Endothelial cell of hepatic sinusoid (primary cell): Measurements from ENCODE around the gene FNBP1.

Source experiments
- in situ Hi-C: cut with HindIII; loops from 2 replicates; pipeline ENCODE4 v1.10.0; 2017; ENCODE audit warnings: low sequenced_read_pairs

FNBP1 gene

DNA sequence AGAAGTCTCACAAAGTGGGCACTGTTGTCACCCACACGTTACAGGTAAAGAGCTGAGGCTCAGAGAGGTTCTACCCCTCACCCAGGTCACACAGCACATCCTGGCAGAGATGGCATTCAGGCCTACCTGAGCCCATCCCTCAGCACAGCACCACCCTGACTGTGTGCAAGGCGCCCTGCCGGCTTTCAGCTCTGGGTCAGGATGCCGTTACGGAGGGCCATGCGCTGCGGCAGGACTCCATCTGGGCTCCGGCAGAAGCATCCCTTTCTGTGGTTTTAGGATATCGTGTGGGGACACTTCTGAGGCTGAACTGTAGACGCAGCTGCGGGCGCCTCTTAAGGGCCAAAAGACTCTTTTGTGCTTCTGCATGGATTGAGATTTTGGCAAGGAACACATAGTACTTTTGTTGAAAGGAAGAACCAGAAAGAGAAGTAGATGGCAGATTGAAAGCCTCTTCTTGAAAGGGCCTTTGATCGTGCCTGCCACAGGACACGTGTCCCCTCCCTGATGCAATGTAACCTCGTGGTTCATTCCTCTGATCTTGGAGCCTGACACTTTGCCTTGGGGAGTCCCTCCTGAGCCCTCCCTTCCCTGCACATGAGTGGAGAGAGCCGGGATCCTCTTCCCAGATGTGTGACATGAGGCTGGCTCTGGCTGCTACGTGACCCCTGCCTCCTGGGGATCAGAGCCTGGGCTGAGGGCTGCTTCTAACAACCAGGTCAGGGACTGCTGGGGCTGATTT, 176.4 kb downstream of the FNBP1 start:
- in situ Hi-C loops, result no loop called here

DNA sequence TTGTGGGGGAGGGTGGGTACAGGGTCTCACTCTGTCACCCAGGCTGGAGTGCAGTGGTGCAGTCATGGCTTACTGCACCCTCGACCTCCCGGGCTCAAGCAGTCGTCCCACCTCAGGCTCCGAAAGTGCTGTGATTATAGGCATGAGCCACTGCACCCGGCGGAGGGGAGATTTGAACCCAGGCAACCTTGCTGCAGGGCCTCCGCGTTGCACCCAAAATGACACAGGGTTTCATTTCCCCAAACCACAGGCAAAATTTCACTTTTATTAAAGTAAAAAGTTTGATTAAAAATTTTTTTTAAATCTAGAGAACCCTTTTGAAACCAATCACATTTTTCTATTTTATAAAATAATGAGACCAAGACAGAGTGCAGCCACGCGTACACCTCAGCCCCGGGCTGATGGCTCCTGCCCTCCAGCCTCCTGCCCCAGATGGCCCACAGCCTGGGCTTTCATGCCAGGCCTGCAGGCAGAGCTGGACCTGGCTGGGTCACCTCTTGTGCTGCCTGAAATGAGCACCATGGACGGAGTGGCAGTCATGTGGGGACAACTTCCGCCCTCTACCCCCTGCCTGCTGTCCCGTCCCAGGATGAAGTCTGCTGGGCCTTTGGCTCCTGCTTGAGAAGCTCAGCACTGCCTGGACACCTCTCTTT, 177.2 kb downstream of the FNBP1 start:
- in situ Hi-C loops, result no loop called here

DNA sequence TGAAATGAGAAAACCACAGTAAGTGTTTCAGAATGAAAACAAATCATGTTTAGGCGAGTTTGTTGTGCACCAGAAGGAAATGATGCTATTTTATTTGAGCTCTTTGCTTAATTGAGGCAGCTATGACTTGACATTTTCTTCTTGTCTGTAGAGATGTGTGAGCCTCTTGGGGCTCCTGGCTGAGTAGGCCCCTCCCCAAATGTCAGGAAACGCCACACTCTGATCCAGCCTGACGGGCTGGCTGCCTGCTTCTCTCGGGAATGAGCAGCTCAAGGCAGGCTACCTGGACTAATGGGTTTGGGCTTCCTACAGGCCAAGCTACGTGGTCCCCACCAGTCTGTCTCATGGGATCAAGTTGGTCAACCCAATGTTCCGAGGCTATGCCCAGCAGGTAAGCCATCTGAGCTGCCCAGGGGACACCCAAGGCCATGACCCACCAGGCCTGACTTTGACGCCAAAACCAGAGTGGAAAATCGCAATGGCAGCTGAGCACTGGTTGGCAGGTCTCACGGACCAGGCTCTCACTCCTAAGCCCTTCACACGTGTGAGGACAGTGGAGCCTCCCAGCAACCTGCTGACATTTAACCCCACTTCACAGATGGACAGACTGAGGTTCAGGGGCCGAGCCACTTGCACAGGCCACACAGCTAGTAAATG, 177.9 kb downstream of the FNBP1 start:
- in situ Hi-C loops, result no loop called here

DNA sequence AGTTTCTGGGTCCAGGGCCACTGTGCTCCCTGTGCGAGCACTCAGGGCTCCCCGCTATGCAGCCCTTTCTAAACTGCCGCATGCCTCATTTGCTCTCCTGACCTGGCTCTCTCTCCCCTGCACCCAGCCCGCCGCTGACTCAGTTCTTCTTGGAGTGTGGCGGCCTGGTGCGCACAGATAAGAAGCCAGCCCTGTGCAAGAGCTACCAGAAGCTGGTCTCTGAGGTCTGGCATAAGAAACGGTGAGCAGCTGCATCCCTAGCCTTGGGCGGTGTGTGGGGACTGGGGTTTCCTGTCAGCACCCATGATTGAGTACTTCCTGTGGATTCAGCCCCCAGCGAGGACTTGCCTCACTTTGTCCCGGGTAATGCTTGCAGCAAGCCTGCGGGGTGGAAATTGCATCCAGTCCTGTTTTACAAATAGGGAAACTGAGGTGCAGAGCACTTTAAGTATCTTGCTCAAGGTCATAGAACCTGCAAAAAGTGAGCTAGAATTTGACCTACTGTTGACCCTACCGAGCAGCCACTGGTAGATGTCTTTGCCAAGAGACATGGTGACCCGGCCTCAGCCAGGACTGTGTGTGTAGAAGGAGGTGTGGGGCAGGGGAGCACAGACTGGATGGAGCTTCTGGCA, 179.8 kb downstream of the FNBP1 start:
- in situ Hi-C loops, result no loop called here

GRCh38 chr9:129861447-129861827, 181.6 kb downstream of the FNBP1 start:
- in situ Hi-C loops, result no loop called here

- in situ Hi-C loops, result no loop called here
Observed at GRCh38 chr9:129860653-129861446, 182.1 kb downstream of the FNBP1 start.

- in situ Hi-C loops, result no loop called here
Observed at GRCh38 chr9:129858167-129858962, 184.6 kb downstream of the FNBP1 start.

DNA sequence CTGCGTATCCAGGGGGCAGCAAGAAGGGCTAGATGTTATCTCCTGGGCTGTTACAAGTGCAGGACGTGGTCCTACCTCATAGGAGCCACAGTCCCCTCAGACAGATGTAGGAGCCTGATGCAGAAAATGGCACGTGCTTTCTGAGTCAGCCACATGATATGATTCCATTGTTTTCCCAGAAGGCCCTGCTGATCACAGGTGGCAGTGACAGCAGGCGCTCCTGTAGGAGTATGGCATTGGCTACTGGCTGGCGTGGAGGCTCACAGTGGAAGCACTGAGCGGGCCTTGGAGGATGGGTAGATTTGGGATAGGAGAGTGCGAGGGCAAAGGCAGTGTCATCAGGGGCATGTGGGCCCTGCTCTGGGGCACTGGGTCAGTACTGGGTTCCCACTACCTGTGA, 185.8 kb downstream of the FNBP1 start:
- in situ Hi-C loops, result no loop called here

DNA sequence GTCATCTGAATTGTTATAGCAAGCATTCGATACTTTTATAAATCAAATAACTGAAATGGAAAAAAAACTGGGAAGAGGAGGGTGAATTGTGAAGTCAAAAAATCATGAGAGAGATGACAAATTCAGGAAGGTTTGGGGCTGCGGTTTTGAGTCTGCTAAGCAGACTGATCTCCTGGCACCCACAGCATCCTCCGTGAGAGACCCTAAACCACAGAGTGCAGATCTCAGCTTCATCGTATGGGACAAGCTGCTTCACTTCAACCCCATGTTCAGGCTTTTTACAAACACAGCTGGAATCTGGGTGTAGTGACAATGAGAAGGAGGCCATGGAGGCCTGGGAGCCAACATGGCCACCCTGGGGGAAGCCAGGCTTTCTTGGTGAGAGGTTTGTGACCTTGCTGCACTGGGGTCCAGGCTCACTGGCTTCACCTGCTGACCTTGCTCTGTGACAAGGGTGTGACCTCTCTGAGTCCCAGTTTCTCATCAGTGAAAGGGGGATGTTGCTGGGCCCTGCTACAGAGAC, 188.3 kb downstream of the FNBP1 start:
- in situ Hi-C loops, result no loop called here

GRCh38 chr9:129853614-129854013, 189.4 kb downstream of the FNBP1 start:
- in situ Hi-C loops, result no loop called here

GRCh38 chr9:129852579-129852978, 190.4 kb downstream of the FNBP1 start:
- in situ Hi-C loops, result no loop called here

DNA sequence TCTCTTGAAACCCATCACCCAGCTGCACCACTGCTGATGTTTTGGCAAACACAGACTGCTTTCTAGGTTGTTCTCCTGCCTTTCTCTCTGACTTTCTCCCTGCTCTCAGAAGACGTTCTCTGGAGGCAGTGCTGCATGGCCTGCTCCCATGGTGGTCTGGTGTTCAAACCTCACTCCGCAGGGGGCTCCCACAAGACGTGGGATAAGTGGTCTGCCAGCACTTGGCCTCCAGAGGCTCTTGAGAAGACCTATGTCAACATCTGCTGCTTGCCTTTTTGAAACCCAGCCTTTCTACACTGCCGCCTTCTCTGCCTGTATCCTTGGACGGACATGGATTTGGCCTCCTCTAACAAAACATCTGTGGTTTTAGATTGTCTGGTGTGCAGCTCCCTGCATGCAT, 191.2 kb downstream of the FNBP1 start:
- in situ Hi-C loops, result no loop called here

DNA sequence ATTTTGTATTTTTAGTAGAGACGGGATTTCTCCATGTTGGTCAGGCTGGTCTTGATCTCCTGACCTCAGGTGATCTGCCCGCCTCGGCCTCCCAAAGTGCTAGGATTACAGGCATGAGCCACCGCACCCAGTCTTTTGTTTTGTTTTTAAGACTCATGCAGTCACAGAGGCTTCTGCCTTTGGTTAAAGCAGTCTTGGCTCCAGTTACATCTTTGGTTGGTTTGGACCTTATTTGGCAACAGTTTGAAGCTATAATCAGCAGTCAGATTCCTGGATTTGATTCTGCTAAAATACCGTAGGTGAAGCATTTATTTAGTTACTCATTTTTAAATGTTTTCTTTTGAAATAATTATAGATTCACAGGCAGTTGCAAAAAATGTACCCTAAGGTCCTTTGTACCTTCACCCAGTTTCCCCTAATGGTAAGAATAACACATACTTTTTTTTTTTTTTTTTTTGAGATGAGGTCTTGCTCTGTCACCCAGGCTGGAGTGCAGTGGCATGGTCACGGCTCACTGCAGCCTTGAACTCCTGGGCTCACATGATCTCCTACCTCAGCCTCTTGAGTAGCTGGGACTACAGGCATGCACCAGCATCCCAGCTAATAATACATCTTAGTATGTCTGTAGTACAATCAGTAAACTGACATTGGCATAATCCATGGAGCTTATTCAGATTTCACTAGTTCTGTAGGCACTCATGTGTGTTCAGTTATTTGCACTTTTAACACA, 192.0 kb downstream of the FNBP1 start:
- in situ Hi-C loops, result no loop called here

- in situ Hi-C loops, result loop anchor here (25.0 kb wide), 1 partner anchor 412 kb away; the partner anchor contains the start of gene HMCN2
Observed at GRCh38 chr9:129849901-129850300, 193.1 kb downstream of the FNBP1 start.

- in situ Hi-C loops, result loop anchor here (25.0 kb wide), 1 partner anchor 413 kb away; the partner anchor contains the start of gene HMCN2
Observed at GRCh38 chr9:129848712-129849441, 194.1 kb downstream of the FNBP1 start.

DNA sequence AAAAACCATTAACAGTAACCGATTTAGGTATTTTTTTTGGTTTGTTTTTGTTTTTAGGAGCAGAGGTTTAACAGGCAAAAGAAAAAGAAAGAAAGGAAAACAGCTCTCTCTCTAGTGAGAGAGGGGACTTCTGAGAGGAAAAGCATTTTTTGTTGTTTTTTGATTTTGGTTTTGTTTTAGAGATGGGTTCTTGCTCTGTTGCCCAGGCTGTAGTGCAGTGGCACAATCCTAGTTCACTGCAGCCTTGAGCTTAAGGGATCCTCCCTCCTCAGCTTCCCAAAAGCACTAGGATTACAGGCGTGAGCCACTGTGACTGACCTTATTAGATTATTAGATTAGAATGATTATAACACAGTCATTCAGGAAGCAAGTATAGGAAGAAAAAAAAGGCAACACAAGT, 197.6 kb downstream of the FNBP1 start:
- in situ Hi-C loops, result loop anchor here (25.0 kb wide), 1 partner anchor 417 kb away; the partner anchor contains the start of gene HMCN2

- in situ Hi-C loops, result loop anchor here (25.0 kb wide), 1 partner anchor 421 kb away; the partner anchor contains the start of gene HMCN2
Observed at GRCh38 chr9:129841071-129841470, 201.9 kb downstream of the FNBP1 start.

GRCh38 chr9:129840034-129840433, 203.0 kb downstream of the FNBP1 start:
- in situ Hi-C loops, result loop anchor here (25.0 kb wide), 1 partner anchor 422 kb away; the partner anchor contains the start of gene HMCN2
